ENCODE results near the gene METAP1D.

GRCh38 chr2:171965661-171966060 is 34.1 kb upstream of the METAP1D start:
- TF ChIP-seq, protein P1, sequence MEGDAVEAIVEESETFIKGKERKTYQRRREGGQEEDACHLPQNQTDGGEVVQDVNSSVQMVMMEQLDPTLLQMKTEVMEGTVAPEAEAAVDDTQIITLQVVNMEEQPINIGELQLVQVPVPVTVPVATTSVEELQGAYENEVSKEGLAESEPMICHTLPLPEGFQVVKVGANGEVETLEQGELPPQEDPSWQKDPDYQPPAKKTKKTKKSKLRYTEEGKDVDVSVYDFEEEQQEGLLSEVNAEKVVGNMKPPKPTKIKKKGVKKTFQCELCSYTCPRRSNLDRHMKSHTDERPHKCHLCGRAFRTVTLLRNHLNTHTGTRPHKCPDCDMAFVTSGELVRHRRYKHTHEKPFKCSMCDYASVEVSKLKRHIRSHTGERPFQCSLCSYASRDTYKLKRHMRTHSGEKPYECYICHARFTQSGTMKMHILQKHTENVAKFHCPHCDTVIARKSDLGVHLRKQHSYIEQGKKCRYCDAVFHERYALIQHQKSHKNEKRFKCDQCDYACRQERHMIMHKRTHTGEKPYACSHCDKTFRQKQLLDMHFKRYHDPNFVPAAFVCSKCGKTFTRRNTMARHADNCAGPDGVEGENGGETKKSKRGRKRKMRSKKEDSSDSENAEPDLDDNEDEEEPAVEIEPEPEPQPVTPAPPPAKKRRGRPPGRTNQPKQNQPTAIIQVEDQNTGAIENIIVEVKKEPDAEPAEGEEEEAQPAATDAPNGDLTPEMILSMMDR (IDR thresholded peaks at IDR 0.05), result no peak
- TF ChIP-seq POLR2A (IDR thresholded peaks at IDR 0.05), result no peak

Data from thyroid gland (tissue), 4 donors.